HCT116 (cell line): Measurements from ENCODE around the gene TPM3.
"Not testable (repeated sequence)": the region's sequence is repeated elsewhere in the genome, so short reads cannot be mapped to it uniquely, and the experiment has no call there.

Experiments used
- CTCF ChIP-seq, 3 experiments: fragments of 200-600 bp in 1 of 3; sonication (generic) in 1 of 3; IDR thresholded peaks in 2 of 3; conservative IDR thresholded peaks in 1 of 3; 2 replicates each; pipeline ENCODE4 v1.5.1; 2012 to 2017; ENCODE audit warnings: low read depth in 2 of 3, low read length in 2 of 3, antibody characterized with exemption in 1 of 3, borderline replicate concordance in 1 of 3, control low read depth in 1 of 3, mild to moderate bottlenecking in 1 of 3, mixed read lengths in 1 of 3, mixed run types in 1 of 3, moderate library complexity in 1 of 3; ENCODE audit not compliant: insufficient read depth in 1 of 3
- JUND ChIP-seq: IDR thresholded peaks from 2 replicates; pipeline ENCODE4 v1.6.1; 2012
- POLR2A ChIP-seq: IDR thresholded peaks from 2 replicates; pipeline ENCODE4 v1.7.0; 2011; ENCODE audit warnings: borderline replicate concordance; ENCODE audit not compliant: insufficient read depth, insufficient read length; ENCODE audit errors: extremely low read depth
- POLR2AphosphoS5 ChIP-seq: IDR thresholded peaks from 2 replicates; pipeline ENCODE4 v1.6.1; 2011; ENCODE audit warnings: mild to moderate bottlenecking, low read depth, low read length, moderate library complexity
- YY1 ChIP-seq: IDR thresholded peaks from 2 replicates; pipeline ENCODE4 v1.6.1; 2011; ENCODE audit warnings: low read length, low read depth, moderate library complexity, mild to moderate bottlenecking; ENCODE audit not compliant: insufficient replicate concordance; ENCODE audit errors: extremely low read depth
- TF ChIP-seq, protein P1 (sequence below): IDR thresholded peaks from 2 replicates; pipeline ENCODE4 v1.6.1; 2012

- not testable (repeated sequence) for TF ChIP-seq POLR2A; CTCF (IDR thresholded peaks at IDR 0.05 in 2 of 3, conservative IDR thresholded peaks at IDR 0.05 in 1 of 3; ENCODE audit: borderline replicate concordance in 1 of 3, insufficient read depth in 1 of 3, low read depth in 2 of 3, low read length in 2 of 3); POLR2AphosphoS5; JUND; YY1
- TF ChIP-seq, protein P1, sequence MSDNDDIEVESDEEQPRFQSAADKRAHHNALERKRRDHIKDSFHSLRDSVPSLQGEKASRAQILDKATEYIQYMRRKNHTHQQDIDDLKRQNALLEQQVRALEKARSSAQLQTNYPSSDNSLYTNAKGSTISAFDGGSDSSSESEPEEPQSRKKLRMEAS, result not testable (repeated sequence)
Measured at GRCh38 chr1:154147505-154147904, 44.4 kb downstream of the TPM3 start.
